AG10803 (cell line): Measurements from ENCODE around the gene WHAMM.
A peak's percentile ranks its signal among the peaks of the same experiment; 100 is the strongest.

ENCODE experiments used
- DNase-seq: peaks from one replicate; pipeline ENCODE4 v3.0.0; 2010; ENCODE audit warnings: low read depth
- H3K4me3 ChIP-seq: 2 replicates; pipeline ENCODE4 v1.5.1; 2011; ENCODE audit warnings: mild to moderate bottlenecking, low read length, control low read depth
- TF ChIP-seq, protein P1 (sequence below): conservative IDR thresholded peaks from 2 replicates; pipeline ENCODE4 v1.5.1; 2011; ENCODE audit warnings: mild to moderate bottlenecking, low read length, control low read depth, inconsistent platforms

Gene WHAMM

DNA sequence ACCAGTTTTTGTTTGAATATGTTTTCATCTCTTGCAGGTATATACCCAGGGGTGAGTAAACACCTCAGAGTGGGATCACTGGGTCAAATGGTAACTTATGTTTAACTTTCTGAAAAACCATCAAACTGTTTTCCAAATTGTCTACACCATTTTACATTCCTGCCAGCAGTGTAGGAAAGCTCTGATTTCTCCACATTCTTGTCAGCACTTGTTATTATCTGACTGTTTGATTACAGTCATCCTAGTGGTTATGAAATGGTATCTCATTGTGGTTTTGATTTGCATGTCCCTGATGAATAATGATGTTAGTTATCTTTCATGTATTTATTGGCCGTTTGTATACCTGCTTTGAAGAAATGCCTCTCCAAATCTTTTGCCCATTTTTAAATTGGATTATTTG, 17.4 kb upstream of the WHAMM start:
- H3K4me3 ChIP-seq = no peak overlapping the region
- no peak for DNase-seq
- TF ChIP-seq, protein P1, sequence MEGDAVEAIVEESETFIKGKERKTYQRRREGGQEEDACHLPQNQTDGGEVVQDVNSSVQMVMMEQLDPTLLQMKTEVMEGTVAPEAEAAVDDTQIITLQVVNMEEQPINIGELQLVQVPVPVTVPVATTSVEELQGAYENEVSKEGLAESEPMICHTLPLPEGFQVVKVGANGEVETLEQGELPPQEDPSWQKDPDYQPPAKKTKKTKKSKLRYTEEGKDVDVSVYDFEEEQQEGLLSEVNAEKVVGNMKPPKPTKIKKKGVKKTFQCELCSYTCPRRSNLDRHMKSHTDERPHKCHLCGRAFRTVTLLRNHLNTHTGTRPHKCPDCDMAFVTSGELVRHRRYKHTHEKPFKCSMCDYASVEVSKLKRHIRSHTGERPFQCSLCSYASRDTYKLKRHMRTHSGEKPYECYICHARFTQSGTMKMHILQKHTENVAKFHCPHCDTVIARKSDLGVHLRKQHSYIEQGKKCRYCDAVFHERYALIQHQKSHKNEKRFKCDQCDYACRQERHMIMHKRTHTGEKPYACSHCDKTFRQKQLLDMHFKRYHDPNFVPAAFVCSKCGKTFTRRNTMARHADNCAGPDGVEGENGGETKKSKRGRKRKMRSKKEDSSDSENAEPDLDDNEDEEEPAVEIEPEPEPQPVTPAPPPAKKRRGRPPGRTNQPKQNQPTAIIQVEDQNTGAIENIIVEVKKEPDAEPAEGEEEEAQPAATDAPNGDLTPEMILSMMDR = no peak

DNA sequence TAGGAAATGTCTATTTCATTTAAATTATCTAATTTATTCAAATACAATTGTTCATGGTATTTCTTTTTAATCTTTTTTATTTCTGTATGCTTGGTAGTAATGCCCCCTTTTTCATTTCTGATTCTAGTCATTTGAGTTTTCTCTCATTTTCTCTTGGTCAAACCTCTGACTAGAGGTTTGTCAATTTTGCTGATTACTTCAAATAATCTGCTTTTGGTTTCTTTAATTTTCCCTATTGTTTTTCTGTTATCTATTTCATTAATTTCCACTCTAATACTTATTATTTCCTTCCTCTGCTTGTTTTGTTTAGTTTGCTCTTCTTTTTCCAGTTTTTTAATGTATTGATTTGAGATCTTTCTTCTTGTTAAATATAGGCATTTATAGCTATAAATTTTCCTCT, 15.7 kb upstream of the WHAMM start:
- DNase-seq = no peak
- TF ChIP-seq, protein P1 = no peak
- H3K4me3 ChIP-seq = no peak overlapping the region

DNA sequence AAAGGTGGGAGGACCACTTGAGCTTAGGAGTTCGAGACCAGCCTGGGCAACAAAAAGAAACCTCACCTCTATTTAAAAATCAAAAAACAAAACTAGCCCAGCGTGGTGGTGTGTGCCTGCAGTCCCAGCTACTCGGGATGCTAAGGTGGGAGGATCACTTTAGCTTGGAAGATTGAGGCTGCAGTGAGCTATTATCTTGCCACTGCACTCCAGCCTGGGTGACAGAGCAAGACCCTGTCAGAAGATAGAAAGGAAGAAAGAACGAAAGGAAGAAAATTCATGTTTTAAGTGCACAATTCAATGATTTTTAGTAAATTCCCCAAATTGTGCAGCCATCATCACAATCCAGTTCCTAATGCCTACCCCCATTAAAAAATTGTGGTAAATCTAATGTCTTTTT, 11.3 kb upstream of the WHAMM start:
- no peak overlapping the region for H3K4me3 ChIP-seq
- no peak for DNase-seq
- TF ChIP-seq, protein P1 = no peak

DNA sequence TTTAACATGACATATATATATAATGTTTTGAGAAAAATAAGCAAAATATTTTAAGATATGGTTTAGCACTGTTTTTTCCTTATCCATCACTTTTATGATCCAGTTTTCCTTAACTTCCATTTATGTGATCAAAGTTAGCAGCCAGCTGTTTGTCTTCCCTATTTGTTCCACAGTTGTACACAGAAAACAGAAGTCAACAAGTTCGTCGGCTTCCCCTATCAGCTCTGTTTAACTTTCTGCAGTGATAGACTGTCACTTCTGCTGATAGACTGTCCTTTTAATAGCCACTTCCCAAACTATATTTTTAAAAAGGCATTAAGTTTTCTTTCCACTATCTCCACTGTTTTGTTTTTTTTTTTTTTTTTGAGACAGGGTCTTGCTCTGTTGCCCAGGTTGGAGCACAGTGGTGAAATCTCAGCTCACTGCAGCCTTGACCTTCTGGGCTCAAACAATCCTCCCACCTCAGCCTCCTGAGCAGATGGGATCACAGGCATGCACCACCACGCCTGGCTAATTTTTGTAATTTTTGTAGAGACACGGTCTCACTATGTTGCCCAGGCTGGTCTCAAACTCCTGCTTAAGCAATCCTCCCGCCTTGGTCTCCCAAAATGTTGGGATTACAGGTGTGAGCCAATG, 10.8 kb upstream of the WHAMM start:
- TF ChIP-seq, protein P1 = no peak
- no peak for DNase-seq
- H3K4me3 ChIP-seq = no peak overlapping the region

DNA sequence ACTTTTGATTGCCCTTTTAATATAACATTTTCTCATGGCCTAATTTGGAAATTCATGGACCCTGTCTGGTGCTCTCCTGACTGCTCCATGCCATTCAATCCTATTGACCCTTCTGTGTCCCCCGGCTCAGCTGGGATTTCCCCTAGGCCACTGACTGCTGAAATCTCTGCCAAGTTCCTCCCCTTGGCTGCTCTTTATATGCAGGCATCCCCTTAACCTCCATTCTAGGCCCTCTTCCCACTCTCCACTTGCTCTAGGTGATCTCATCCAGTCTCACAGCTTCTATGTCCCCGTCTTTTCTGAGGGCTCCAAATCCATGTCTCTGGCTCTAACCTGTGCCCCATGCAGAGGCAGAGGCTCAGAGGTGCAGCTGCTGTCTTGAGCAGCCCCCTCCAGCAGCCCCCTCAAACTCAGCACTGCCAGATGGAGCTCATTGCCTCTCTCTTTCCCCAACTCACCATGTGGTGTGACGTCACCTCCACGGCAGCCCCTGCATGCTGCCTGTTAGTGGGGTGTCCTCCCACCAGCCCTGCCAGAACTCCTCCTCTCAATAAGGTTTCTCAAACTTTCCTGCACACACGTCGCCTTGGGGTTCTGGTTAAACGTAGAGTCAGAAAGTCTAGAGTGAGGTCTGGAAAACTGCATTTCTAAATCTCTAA, 10.1 kb upstream of the WHAMM start:
- TF ChIP-seq, protein P1 = no peak
- no peak overlapping the region for H3K4me3 ChIP-seq
- no peak for DNase-seq

DNA sequence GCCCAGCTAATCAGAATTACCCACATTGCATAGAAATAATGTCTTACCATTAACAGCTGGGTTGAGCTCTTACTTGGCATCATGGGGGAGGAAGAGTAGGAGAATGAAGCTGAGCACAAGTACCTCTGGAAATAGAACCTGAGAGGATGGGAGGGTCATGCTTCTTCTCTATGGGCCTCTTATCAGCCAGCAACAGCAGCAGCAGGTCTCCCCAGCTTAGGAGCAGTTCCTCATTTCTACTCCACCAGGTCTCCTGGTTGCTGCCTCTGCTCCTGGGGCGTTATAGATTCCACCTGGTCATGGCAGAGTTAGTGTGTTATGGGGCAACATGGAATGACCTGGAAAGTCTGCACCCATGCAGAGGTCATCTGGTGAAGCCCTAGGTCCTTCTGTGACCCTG, 6.9 kb upstream of the WHAMM start:
- DNase-seq = no peak
- H3K4me3 ChIP-seq = no peak overlapping the region
- TF ChIP-seq, protein P1 = no peak

DNA sequence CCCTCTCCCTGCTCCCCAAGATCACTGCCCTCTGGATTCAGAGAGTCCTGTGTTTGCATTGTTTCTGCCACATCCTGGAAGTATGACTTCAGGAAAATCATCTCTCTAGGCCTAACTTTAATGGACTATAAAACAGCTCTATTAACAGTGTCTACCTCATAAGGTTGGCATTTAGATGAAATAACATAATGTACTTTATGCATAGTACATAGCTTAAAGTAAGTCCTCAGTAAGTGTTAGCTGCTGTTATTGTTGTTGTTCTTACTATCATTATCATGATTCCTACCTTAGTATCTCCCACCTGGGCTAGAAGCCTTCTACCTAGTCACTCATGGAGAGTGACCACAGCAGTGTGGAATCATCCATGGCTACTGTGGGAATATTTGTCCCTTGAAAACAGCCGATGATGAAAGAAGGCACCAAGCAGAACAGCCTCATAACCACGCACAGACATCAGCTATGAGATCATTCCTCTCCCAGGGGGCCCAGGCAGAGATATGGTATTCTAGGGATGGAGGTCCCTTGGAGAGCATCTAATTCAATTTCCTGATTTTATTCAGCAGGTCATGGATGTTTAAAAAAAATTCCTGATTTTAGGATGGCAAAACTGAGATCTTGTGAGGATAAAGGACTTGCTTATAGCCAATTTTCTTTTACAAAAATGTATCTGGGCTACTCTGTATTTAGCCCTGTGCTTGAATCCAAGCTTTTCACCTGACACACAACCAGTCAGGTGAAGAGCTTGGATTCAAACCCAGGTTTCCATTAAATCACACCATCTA, 5.4 kb upstream of the WHAMM start:
- H3K4me3 ChIP-seq = no peak overlapping the region
- TF ChIP-seq, protein P1 = no peak
- DNase-seq = peak; percentile 36
